ENCODE results near the gene PLXNA4. TPM values are rescaled to one million over a fixed set of nuclear protein-coding genes. Genes with fewer than 3 reads are reported as not detected.

Gene PLXNA4
- total RNA-seq, 1 donor: 2.6 TPM

- H3K9me3 ChIP-seq (ENCODE audit: low read depth, low read length): no peaks in the 10 kb centered on the region
- no peaks in the 10 kb centered on the region for H3K27me3 ChIP-seq (ENCODE audit: insufficient read depth, low read length)
- H3K4me3 ChIP-seq (ENCODE audit: low read length): no peak overlapping the region
- H3K4me1 ChIP-seq (ENCODE audit: insufficient read depth, low read length): peaks cover 40% of the 10 kb centered on the region
Observed at GRCh38 chr7:132455378-132455777, 120.9 kb downstream of the PLXNA4 start.

DNA sequence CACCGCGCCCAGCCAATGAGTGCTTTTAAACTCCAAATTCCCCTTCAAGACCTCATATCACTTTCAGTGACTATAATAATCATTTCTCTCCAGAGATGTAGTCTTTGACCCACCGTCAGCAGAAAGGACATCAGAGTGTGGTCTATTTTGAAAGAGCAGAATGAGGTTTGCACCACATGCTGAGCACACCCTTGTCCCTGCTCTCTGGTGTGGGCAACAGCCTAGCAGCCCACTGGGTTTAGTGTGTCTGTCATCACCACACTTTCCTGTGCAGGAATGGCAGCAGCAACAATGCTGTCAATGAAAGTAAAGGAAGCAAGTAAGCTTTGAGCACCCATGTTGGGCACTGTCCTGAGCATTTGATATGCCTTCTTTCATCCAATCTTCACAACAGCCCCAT, 122.4 kb downstream of the PLXNA4 start:
- H3K4me1 ChIP-seq (ENCODE audit: insufficient read depth, low read length): peaks cover 52% of the 10 kb centered on the region
- H3K9me3 ChIP-seq (ENCODE audit: low read depth, low read length): no peaks in the 10 kb centered on the region
- H3K4me3 ChIP-seq (ENCODE audit: low read length): no peak overlapping the region
- no peaks in the 10 kb centered on the region for H3K27me3 ChIP-seq (ENCODE audit: insufficient read depth, low read length)

DNA sequence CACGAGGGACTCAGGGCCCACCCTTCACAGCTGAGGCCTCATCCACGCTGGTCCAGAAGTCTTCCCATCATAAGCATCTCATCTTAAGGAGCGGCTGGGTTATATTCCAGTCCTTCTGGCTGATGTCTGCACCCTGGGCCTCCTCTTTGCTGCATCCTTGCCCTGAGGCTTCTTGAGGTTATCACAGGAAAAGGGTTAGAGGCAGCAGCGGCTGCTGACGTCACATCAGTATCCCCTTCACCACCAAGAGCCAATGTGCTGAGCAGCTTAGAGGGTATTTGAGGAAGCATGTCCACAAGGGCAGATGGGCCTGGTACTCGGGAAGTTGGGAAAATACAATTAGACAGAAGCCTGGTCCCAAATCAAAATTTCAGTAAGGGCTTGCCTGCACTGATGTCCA, 125.1 kb downstream of the PLXNA4 start:
- H3K9me3 ChIP-seq (ENCODE audit: low read depth, low read length): no peaks in the 10 kb centered on the region
- peaks cover 66% of the 10 kb centered on the region for H3K4me1 ChIP-seq (ENCODE audit: insufficient read depth, low read length)
- no peak overlapping the region for H3K4me3 ChIP-seq (ENCODE audit: low read length)
- no peaks in the 10 kb centered on the region for H3K27me3 ChIP-seq (ENCODE audit: insufficient read depth, low read length)

DNA sequence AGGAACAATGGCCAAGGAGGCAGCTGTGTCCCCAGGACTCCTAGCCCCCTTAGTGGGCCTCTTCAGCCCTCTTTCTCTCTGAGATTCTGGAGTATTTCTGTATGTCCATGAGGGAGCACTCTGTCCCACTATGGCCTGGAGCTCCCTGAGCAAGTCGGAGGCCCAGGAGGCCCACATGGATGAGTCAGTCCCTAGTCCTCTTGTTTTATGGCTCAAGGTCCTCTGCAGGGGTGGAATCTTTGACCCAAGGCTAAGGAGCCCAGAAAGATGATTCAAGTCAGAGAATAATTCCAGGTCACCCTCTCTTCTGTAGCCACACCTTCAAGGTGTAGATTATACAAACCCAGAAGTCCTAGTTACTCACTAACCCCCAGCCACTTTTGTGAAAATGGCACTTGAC, 125.6 kb downstream of the PLXNA4 start:
- Histone ChIP-seq H3K4me3 (ENCODE audit: low read length) (no peak overlapping the region), H3K27me3 (ENCODE audit: insufficient read depth, low read length) (no peaks in the 10 kb centered on the region), H3K4me1 (ENCODE audit: insufficient read depth, low read length) (peaks cover 69% of the 10 kb centered on the region), H3K9me3 (ENCODE audit: low read depth, low read length) (no peaks in the 10 kb centered on the region)

DNA sequence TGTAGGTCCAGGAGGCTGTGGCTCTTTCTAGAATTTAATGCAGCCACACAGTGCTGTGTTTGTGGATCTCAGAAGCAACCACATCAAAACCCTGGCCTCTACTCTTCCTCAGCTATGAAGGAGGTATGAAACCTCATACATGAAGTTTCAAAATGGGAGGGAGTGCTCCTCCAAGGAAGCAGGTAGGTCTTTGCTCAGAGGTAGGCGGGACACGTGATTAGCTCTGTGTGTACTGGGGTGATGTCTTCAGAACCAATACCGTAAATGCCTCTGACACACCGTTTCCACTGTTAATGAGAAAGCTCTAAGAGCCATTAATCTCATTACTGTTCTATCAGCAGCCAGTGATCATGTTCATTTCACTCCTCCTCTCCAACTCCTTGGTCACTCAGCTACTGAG, 126.1 kb downstream of the PLXNA4 start:
- H3K9me3 ChIP-seq (ENCODE audit: low read depth, low read length): no peaks in the 10 kb centered on the region

DNA sequence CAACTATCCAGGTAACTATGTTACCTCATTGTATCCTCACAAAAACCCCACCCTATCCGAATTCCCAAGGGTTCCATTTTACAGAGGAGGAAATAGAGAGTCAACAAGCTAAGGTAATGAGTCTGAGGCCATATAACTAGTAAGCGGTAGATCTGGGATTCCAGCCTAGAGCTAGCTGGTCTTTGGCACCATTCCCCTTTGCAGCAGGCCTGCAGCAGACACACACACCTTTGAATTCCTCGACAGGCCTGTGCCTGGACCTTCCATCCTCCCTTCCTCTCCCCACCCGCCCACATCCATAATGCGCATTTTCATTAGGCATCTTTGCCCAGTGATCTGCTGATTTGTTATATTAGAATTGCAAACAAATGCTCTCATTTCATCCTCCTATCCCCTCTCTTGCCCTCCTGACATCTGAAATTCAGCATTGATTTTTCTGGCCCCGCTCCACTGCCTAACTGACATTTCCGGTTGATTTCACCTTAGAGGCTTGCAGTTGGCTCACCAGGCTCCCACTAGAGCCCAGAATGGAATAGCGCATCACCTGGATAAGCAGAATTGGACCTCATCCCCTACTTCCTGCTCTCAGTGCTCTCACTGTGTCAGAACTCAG, 129.5 kb downstream of the PLXNA4 start:
- Histone ChIP-seq H3K27me3 (ENCODE audit: insufficient read depth, low read length) (no peaks in the 10 kb centered on the region), H3K4me1 (ENCODE audit: insufficient read depth, low read length) (peaks cover 52% of the 10 kb centered on the region), H3K4me3 (ENCODE audit: low read length) (no peak overlapping the region), H3K9me3 (ENCODE audit: low read depth, low read length) (no peaks in the 10 kb centered on the region)

More for the DNA sequence above, 126.1 kb downstream of the PLXNA4 start:
- Histone ChIP-seq H3K4me3 (ENCODE audit: low read length) (no peak overlapping the region), H3K27me3 (ENCODE audit: insufficient read depth, low read length) (no peaks in the 10 kb centered on the region), H3K4me1 (ENCODE audit: insufficient read depth, low read length) (peaks cover 69% of the 10 kb centered on the region)

GRCh38 chr7:132446260-132446659, 130.0 kb downstream of the PLXNA4 start:
- H3K27me3 ChIP-seq (ENCODE audit: insufficient read depth, low read length): no peaks in the 10 kb centered on the region
- no peaks in the 10 kb centered on the region for H3K9me3 ChIP-seq (ENCODE audit: low read depth, low read length)
- no peak overlapping the region for H3K4me3 ChIP-seq (ENCODE audit: low read length)
- H3K4me1 ChIP-seq (ENCODE audit: insufficient read depth, low read length): peaks cover 47% of the 10 kb centered on the region

DNA sequence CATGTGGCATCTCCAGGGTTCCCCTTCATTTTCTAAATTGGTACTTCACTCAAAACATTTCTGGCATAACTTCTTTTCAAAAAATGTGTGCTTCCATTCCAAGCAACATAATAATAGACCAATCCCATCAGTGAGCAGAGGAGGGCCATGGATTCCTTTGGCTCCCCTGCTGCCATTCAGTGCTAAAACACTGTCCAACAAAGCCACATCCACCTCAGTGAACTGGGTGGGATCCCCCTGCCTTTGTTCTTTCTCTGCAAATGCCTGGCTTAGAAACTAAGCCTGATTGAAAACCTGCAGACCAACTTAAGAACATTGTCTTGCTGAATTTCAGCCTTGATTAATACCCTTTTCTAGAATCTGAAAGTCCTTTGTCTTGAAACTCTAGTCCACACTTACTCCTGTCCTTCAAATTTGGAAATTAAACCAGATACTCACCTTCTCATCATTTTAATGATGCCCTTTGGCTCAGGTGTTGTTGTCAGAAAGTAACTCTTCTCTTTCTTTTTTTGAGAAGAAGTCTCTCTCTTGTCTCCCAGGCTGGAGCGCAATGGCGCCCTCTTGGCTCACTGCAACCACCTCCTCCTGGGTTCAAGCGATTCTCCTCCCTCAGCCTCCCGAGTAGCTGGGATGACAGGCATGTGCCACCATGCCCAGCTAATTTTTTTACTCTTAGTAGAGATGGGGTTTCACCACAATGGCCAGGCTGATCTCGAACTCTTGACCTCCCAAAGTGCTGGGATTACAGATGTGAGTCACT, 132.3 kb downstream of the PLXNA4 start:
- Histone ChIP-seq H3K9me3 (ENCODE audit: low read depth, low read length) (no peaks in the 10 kb centered on the region), H3K4me1 (ENCODE audit: insufficient read depth, low read length) (peaks cover 34% of the 10 kb centered on the region), H3K27me3 (ENCODE audit: insufficient read depth, low read length) (no peaks in the 10 kb centered on the region), H3K4me3 (ENCODE audit: low read length) (no peak overlapping the region)

DNA sequence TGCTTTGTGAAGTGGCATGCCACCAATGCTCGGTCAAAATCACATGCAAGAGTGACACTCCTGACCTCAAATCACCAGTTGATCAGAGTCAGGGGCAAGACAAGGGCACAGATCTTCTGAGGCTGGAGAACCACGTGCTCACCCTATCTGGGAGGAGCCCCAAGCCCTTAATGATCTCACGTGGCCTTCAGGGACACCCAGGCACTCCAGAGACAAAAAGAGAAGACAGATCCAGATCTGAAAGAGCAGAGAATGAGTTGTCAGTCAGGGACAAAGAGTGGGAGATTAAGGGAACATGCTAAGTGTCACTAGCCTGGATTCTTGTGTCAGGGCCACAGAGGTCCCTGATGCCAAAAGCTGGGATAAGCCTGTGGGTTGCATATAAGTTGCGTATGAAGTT, 134.3 kb downstream of the PLXNA4 start:
- Histone ChIP-seq H3K4me1 (ENCODE audit: insufficient read depth, low read length) (peaks cover 39% of the 10 kb centered on the region), H3K4me3 (ENCODE audit: low read length) (no peak overlapping the region), H3K9me3 (ENCODE audit: low read depth, low read length) (no peaks in the 10 kb centered on the region), H3K27me3 (ENCODE audit: insufficient read depth, low read length) (no peaks in the 10 kb centered on the region)

- Histone ChIP-seq H3K4me1 (ENCODE audit: insufficient read depth, low read length) (peaks cover 38% of the 10 kb centered on the region), H3K27me3 (ENCODE audit: insufficient read depth, low read length) (no peaks in the 10 kb centered on the region)
Observed at GRCh38 chr7:132440151-132440550, 136.1 kb downstream of the PLXNA4 start.

DNA sequence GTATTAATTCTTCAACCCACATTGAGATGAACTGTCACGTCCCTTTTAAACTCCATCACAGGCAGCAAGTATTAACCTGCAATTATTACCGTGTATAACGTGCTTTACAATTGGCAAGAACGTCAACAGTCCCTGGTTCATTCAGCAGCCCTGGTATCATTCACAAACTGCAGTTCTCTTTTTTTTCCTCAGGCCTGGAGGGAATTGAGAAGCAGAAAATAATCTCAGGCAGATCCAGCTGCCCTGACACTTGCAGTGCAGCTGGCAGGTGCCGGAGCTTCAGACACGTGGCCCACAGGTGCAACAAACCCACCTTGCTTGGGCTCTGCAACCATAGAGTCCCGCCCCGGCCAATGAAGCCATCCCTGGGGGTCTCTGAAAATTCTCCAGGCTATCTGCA, 137.3 kb downstream of the PLXNA4 start:
- no peak overlapping the region for H3K4me3 ChIP-seq (ENCODE audit: low read length)
- no peaks in the 10 kb centered on the region for H3K9me3 ChIP-seq (ENCODE audit: low read depth, low read length)
- peaks cover 47% of the 10 kb centered on the region for H3K4me1 ChIP-seq (ENCODE audit: insufficient read depth, low read length)
- no peaks in the 10 kb centered on the region for H3K27me3 ChIP-seq (ENCODE audit: insufficient read depth, low read length)

More at GRCh38 chr7:132440151-132440550, 136.1 kb downstream of the PLXNA4 start:
- Histone ChIP-seq H3K4me3 (ENCODE audit: low read length) (no peak overlapping the region), H3K9me3 (ENCODE audit: low read depth, low read length) (no peaks in the 10 kb centered on the region)

GRCh38 chr7:132437730-132438129, 138.5 kb downstream of the PLXNA4 start:
- H3K4me1 ChIP-seq (ENCODE audit: insufficient read depth, low read length): peaks cover 59% of the 10 kb centered on the region
- H3K4me3 ChIP-seq (ENCODE audit: low read length): no peak overlapping the region
- no peaks in the 10 kb centered on the region for H3K9me3 ChIP-seq (ENCODE audit: low read depth, low read length)
- no peaks in the 10 kb centered on the region for H3K27me3 ChIP-seq (ENCODE audit: insufficient read depth, low read length)

GRCh38 chr7:132436121-132436520, 140.1 kb downstream of the PLXNA4 start:
- Histone ChIP-seq H3K4me1 (ENCODE audit: insufficient read depth, low read length) (peaks cover 75% of the 10 kb centered on the region), H3K4me3 (ENCODE audit: low read length) (no peak overlapping the region), H3K27me3 (ENCODE audit: insufficient read depth, low read length) (no peaks in the 10 kb centered on the region), H3K9me3 (ENCODE audit: low read depth, low read length) (no peaks in the 10 kb centered on the region)

DNA sequence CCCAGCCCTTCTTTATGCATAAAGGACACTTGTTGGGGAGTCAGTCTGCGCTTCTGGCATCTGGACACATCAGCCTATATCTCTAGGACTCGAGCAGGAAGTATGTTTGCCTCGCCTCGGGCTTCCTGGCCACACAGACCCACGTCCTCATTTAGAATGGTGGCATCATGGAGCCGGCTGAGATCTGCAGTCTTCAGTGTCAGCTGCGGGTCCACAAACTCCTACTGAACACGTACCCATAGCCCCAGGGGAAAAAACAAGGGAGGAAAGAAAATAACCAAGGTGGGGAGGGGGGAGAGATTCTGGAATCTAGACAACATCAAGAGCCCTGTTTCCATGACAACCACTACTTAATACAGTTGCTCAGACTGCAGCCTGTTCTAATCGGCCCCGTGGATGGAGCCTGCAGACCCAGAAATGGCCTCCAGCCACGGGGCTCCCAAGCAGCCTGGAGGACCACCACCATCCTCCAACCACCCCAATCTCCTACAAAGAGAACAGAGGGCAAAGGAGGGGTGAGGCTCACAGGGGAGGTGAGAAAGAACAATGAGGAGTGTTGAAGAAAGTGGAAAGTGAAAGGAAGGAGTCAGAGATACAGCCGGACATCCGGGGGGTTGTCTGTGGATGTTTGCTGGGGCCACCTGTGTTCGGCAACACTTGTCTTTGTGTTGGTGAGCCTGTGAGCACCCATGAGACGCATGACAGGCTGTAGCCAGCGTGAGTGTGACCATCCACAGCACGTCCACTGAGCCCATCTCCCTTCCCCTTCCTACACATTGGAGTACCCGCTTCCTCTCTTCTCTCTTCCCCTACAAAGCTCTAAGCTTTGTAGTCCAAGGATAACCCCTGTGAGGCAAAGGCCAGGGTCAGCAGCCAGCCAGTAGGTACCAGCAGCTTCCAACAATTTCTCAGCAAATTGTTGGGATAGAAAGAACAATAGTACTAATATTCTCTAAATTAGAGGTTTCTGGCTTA, 141.0 kb downstream of the PLXNA4 start:
- Histone ChIP-seq H3K9me3 (ENCODE audit: low read depth, low read length) (no peaks in the 10 kb centered on the region), H3K4me1 (ENCODE audit: insufficient read depth, low read length) (peaks cover 81% of the 10 kb centered on the region), H3K27me3 (ENCODE audit: insufficient read depth, low read length) (no peaks in the 10 kb centered on the region), H3K4me3 (ENCODE audit: low read length) (no peak overlapping the region)

- H3K27me3 ChIP-seq (ENCODE audit: insufficient read depth, low read length): no peaks in the 10 kb centered on the region
- H3K9me3 ChIP-seq (ENCODE audit: low read depth, low read length): no peaks in the 10 kb centered on the region
- peaks cover 73% of the 10 kb centered on the region for H3K4me1 ChIP-seq (ENCODE audit: insufficient read depth, low read length)
- H3K4me3 ChIP-seq (ENCODE audit: low read length): no peak overlapping the region
Observed at GRCh38 chr7:132434041-132434440, 142.2 kb downstream of the PLXNA4 start.
